Psoas muscle (tissue), 8 donors: ENCODE data around the gene ATP5MG. TPM values are rescaled to one million over a fixed set of nuclear protein-coding genes. Genes with fewer than 3 reads are reported as not detected.

ENCODE experiments used
- ATAC-seq, 4 donors: fragments of 200-7000 bp; cut with Tn5 transposase; one replicate each; pipeline ENCODE4 v1.9.1; 2020; ENCODE audit warnings: moderate library complexity in 3 of 4, mild to moderate bottlenecking in 2 of 4
- DNase-seq, 2 donors: peaks; one replicate each; pipeline ENCODE4 v3.0.0-alpha.2; 2020
- H3K27ac ChIP-seq: fragments of 200-600 bp; one replicate; pipeline ENCODE4 v1.8.0; 2022
- H3K27me3 ChIP-seq, 3 donors: fragments of 200-600 bp in 1 of 3; one replicate each; pipeline versions ENCODE4 v1.6.1 to v1.8.0; 2013 to 2022; ENCODE audit warnings: low read length in 2 of 3, mild to moderate bottlenecking in 2 of 3, moderate library complexity in 1 of 3; ENCODE audit not compliant: insufficient read depth in 3 of 3
- H3K36me3 ChIP-seq, 2 donors: fragments of 200-600 bp in 1 of 2; one replicate each; pipeline versions ENCODE4 v1.6.1 to v1.8.0; 2013 to 2022; ENCODE audit warnings: low read depth in 1 of 2, mild to moderate bottlenecking in 1 of 2, moderate library complexity in 1 of 2; ENCODE audit not compliant: insufficient read depth in 1 of 2
- H3K4me1 ChIP-seq: fragments of 200-600 bp; one replicate; pipeline ENCODE4 v1.8.0; 2022
- H3K4me3 ChIP-seq: fragments of 200-600 bp; one replicate; pipeline ENCODE4 v1.8.0; 2022; ENCODE audit warnings: mild to moderate bottlenecking
- H3K9me3 ChIP-seq: fragments of 200-600 bp; one replicate; pipeline ENCODE4 v1.8.0; 2022
- CTCF ChIP-seq: fragments of 200-600 bp; IDR thresholded peaks from one replicate; pipeline ENCODE4 v1.8.0; 2022; ENCODE audit warnings: antibody characterized with exemption
- WGBS, 3 donors: extraction: QIAGEN DNeasy Blood & Tissue Kit; methylation state at CpG; one replicate each; pipeline versions ENCODE4 v1.1.6 to v1.1.7; 2013; 5-methylcytosine and 5-hydroxymethylcytosine counted together
- intact Hi-C, 2 donors: fragments of 100-400 bp; cut with DNase I; formaldehyde crosslinking; loops; one replicate each; pipeline versions ENCODE4 v1.11.0 to v1.14.2; 2022
- polyA plus RNA-seq, 3 donors: library from polyadenylated mRNA; stranded (reverse); fragments of 200-250 nt; gene quantifications; one replicate each; pipeline ENCODE4 v1.2.3, GENCODE V29; 2013
- total RNA-seq, 4 donors: library from RNA; stranded (reverse); fragmentation: NEBNext Ultra II Directional in 2 of 4; extraction: Animal tissue kit (Norgen Biotek cat#: 25700) in 2 of 4; gene quantifications; one replicate each; pipeline versions ENCODE4 v1.2.1 to v1.2.4, GENCODE V29; 2021 to 2023
- donor health status: healthy with polysubstance abuse.
- donor health status: DM: no; HTN: no; CAD: no; lungs with moderate emphysema.
- donor health status: Bipolar disorder and iron deficiency.
- donor health status: healthy.
- donor health status: DM: yes; HTN: yes; CAD: no.
- donor health status: DM: no; HTN: no; CAD: no.
- donor health status: DM: no; HTN: no; CAD: no.
- donor health status: DM: yes; HTN: yes; CAD: no.

The ATP5MG gene
- total and polyA plus RNA-seq, 7 donors, result 180 to 340 (median 237) TPM

- DNase-seq (no peak), ATAC-seq (no peak)
- Histone ChIP-seq H3K36me3 (peaks cover 22 to 100% of the 10 kb centered on the region in 2 donors), H3K27me3 (no peaks in the 10 kb centered on the region), H3K9me3 (no peaks in the 10 kb centered on the region), H3K4me1 (peaks cover 5% of the 10 kb centered on the region), H3K4me3 (no peak overlapping the region), H3K27ac (no peak overlapping the region)
- intact Hi-C loops, result no loop called here
- TF ChIP-seq CTCF, result no peak
- WGBS, 3 donors, result 70 to 74% (median 70%) methylated on average over 3 of the region's 3 CpGs
These were observed 26.7 kb upstream of the ATP5MG start for GRCh38 chr11:118374729-118375128.

- Histone ChIP-seq H3K4me3 (no peak overlapping the region), H3K27me3 (no peaks in the 10 kb centered on the region), H3K36me3 (peaks cover 19 to 96% of the 10 kb centered on the region in 2 donors), H3K4me1 (peaks cover 9% of the 10 kb centered on the region), H3K9me3 (no peaks in the 10 kb centered on the region), H3K27ac (no peak overlapping the region)
- no peak for TF ChIP-seq CTCF
- ATAC-seq (no peak), DNase-seq (no peak)
- intact Hi-C loops, result no loop called here
These were observed 25.4 kb upstream of the ATP5MG start for GRCh38 chr11:118375978-118376377.

- peaks cover 9% of the 10 kb centered on the region for H3K4me1 ChIP-seq
- 58 to 81% (median 66%) methylated on average over 4 of the region's 4 CpGs for WGBS, 3 donors
- no peak for TF ChIP-seq CTCF
- no peak overlapping the region for H3K4me3 ChIP-seq
- H3K36me3 ChIP-seq, result peaks cover 19 to 95% of the 10 kb centered on the region in 2 donors
- intact Hi-C loops, result no loop called here
- no peaks in the 10 kb centered on the region for H3K9me3 ChIP-seq
- H3K27me3 ChIP-seq, result no peaks in the 10 kb centered on the region
- peak overlapping the region; percentile 84 for H3K27ac ChIP-seq
- ATAC-seq (peak in 1 of 4 donors; percentile 59), DNase-seq (no peak)
These were observed 21.9 kb upstream of the ATP5MG start for GRCh38 chr11:118379497-118379896.

- H3K4me3 ChIP-seq, result no peak overlapping the region
- H3K36me3 ChIP-seq, result peaks cover 19 to 95% of the 10 kb centered on the region in 2 donors
- peak overlapping the region; percentile 84 for H3K27ac ChIP-seq
- H3K9me3 ChIP-seq, result no peaks in the 10 kb centered on the region
- no peaks in the 10 kb centered on the region for H3K27me3 ChIP-seq
- intact Hi-C loops, result no loop called here
- DNase-seq (no peak), ATAC-seq (peak; percentile 96 to 98 (median 97))
- TF ChIP-seq CTCF, result no peak
- peaks cover 9% of the 10 kb centered on the region for H3K4me1 ChIP-seq
These were observed 20.8 kb upstream of the ATP5MG start for GRCh38 chr11:118380571-118380970.

- intact Hi-C loops, result no loop called here
- ATAC-seq (no peak), DNase-seq (no peak)
- Histone ChIP-seq H3K27me3 (no peaks in the 10 kb centered on the region), H3K36me3 (peaks cover 29 to 95% of the 10 kb centered on the region in 2 donors), H3K4me3 (no peak overlapping the region), H3K9me3 (no peaks in the 10 kb centered on the region), H3K27ac (no peak overlapping the region), H3K4me1 (peaks cover 9% of the 10 kb centered on the region)
- no peak for TF ChIP-seq CTCF
- WGBS, 3 donors, result 92 to 99% (median 95%) methylated on average over 3 of the region's 3 CpGs
These were observed 18.5 kb upstream of the ATP5MG start for GRCh38 chr11:118382954-118383353.
